HCT116 (cell line): ENCODE results near the gene VASH2.

Experiments used
- EGR1 ChIP-seq: IDR thresholded peaks from 2 replicates; pipeline ENCODE4 v1.6.1; 2012; ENCODE audit warnings: low read depth
- EZH2 ChIP-seq: fragments of 200-600 bp; sonication (generic); IDR thresholded peaks from 2 replicates; pipeline ENCODE4 v1.6.1; 2017; ENCODE audit warnings: antibody characterized with exemption, mixed run types
- FOSL1 ChIP-seq: IDR thresholded peaks from 2 replicates; pipeline ENCODE4 v1.6.1; 2012; ENCODE audit warnings: low read depth
- POLR2A ChIP-seq: IDR thresholded peaks from 2 replicates; pipeline ENCODE4 v1.7.0; 2011; ENCODE audit warnings: borderline replicate concordance; ENCODE audit not compliant: insufficient read depth, insufficient read length; ENCODE audit errors: extremely low read depth
- POLR2AphosphoS5 ChIP-seq: IDR thresholded peaks from 2 replicates; pipeline ENCODE4 v1.6.1; 2011; ENCODE audit warnings: mild to moderate bottlenecking, low read depth, low read length, moderate library complexity
- SP1 ChIP-seq: IDR thresholded peaks from 2 replicates; pipeline ENCODE4 v1.6.1; 2012; ENCODE audit warnings: low read depth
- TF ChIP-seq, protein P1 (sequence below), 3 experiments: fragments of 200-600 bp in 1 of 3; sonication (generic) in 1 of 3; IDR thresholded peaks in 2 of 3; conservative IDR thresholded peaks in 1 of 3; 2 replicates each; pipeline ENCODE4 v1.5.1; 2012 to 2017; ENCODE audit warnings: low read depth in 2 of 3, low read length in 2 of 3, antibody characterized with exemption in 1 of 3, borderline replicate concordance in 1 of 3, control low read depth in 1 of 3, mild to moderate bottlenecking in 1 of 3, mixed read lengths in 1 of 3, mixed run types in 1 of 3, moderate library complexity in 1 of 3; ENCODE audit not compliant: insufficient read depth in 1 of 3

DNA sequence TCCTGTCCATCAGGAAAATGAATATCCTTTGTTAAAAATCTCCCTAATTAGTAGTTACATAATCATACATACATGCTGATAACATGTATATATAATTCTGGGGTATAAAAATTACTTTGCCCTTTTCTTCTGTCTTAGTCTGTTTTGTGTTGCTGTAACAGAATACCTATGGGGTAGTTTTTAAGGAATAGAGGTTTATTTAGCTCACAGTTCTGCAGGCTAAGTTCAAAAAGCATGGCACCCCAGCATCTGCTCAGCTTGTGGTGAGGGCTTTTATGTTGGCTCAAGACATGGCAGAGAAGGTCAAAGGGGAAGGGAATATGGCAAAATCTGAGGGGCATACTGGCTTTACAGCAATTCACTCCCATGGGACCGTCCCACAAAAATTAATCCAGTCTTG is 84.4 kb downstream of the VASH2 start:
- TF ChIP-seq, protein P1, sequence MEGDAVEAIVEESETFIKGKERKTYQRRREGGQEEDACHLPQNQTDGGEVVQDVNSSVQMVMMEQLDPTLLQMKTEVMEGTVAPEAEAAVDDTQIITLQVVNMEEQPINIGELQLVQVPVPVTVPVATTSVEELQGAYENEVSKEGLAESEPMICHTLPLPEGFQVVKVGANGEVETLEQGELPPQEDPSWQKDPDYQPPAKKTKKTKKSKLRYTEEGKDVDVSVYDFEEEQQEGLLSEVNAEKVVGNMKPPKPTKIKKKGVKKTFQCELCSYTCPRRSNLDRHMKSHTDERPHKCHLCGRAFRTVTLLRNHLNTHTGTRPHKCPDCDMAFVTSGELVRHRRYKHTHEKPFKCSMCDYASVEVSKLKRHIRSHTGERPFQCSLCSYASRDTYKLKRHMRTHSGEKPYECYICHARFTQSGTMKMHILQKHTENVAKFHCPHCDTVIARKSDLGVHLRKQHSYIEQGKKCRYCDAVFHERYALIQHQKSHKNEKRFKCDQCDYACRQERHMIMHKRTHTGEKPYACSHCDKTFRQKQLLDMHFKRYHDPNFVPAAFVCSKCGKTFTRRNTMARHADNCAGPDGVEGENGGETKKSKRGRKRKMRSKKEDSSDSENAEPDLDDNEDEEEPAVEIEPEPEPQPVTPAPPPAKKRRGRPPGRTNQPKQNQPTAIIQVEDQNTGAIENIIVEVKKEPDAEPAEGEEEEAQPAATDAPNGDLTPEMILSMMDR (IDR thresholded peaks at IDR 0.05 in 2 of 3, conservative IDR thresholded peaks at IDR 0.05 in 1 of 3; ENCODE audit: borderline replicate concordance in 1 of 3, insufficient read depth in 1 of 3, low read depth in 2 of 3, low read length in 2 of 3): no peak
- TF ChIP-seq EGR1 (no peak), SP1 (no peak), FOSL1 (no peak), EZH2 (no peak), POLR2AphosphoS5 (no peak), POLR2A (no peak)
